ENCODE measurements around the gene FAM124A. TPM values are rescaled to one million over a fixed set of nuclear protein-coding genes. Genes with fewer than 3 reads are reported as not detected.

The FAM124A gene
- total RNA-seq, 1 experiment from 2014 or later, result 7.1 TPM

DNA sequence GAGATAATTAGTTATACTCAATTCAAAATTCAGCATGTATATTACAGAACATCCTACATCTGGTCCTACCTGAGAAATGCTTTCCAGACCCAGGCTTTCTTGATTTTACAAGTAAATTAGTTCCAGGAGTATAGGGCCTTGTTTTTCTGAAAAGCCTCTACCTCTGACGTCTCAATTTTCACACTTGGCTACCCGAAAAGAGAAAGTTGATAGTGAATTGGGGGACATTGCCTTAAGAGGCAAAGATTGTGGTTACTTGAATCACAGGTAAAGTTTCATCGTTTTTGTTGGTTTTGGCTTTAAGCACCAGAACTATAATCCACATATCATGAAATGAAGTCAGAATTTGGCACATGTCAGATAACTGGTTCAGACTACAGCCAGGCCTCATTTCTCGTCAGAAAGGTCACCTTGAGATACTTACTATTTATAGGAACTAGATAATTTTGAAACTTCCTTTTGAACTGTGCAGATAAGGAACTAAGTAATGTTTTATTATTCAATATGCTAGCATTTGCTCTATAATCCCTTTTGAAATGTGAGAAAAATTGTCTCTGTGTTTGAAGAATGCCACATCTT is 30.8 kb downstream of the FAM124A start:
- DNase-seq (ENCODE audit: low read depth, low spot score), result no peak
- in situ Hi-C loops (cut with HindIII; ENCODE audit: low pct_unique_long_range_greater_than_20kb, low sequenced_read_pairs), result no loop called here

DNA sequence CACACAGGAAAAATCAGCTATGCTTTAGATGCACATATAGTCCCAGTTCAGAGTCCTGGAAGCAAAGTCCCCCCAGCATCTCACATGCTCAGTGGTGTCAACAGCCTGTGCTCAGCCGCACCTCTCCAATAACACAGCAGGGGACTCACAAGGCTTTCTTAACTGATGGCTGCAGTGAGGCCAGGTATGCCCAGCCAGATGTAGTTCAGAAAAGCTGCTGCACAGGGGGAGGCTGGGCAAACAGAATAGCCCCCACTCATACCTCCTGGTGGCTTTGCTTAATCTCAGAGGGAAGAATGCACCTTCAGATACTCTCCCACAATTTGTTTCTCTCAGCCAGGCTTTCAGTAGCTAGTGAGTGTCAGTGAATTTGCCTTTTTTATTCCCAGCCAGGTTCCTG is 33.4 kb downstream of the FAM124A start:
- DNase-seq (ENCODE audit: low read depth, low spot score), result no peak
- in situ Hi-C loops (cut with HindIII; ENCODE audit: low pct_unique_long_range_greater_than_20kb, low sequenced_read_pairs), result no loop called here

DNA sequence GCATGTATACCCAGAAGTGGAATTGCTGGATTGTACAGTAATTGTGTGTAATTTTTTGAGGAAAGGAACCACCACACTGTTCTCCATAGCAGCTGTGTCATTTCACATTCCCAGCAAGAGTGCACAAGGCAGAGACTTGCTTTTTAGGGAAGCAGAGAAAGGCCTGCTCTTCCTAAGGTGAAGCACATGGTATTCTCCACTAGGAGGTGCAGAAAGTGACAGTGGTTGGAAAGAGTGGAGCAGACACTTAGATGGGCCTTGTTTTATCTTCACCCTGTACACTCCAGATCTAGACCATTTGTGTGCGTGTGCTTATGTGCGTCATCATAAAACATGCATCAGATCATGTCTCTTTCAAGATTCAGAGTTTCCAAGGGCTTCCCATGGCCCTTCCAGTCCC is 35.0 kb downstream of the FAM124A start:
- peak; percentile 49 for DNase-seq (ENCODE audit: low read depth, low spot score)
- in situ Hi-C loops (cut with HindIII; ENCODE audit: low pct_unique_long_range_greater_than_20kb, low sequenced_read_pairs), result no loop called here

GRCh38 chr13:51258612-51259548 is 36.7 kb downstream of the FAM124A start:
- in situ Hi-C loops (cut with HindIII; ENCODE audit: low pct_unique_long_range_greater_than_20kb, low sequenced_read_pairs), result no loop called here
- DNase-seq (ENCODE audit: low read depth, low spot score), result no peak

GRCh38 chr13:51260154-51260553 is 38.0 kb downstream of the FAM124A start:
- in situ Hi-C loops (cut with HindIII; ENCODE audit: low pct_unique_long_range_greater_than_20kb, low sequenced_read_pairs), result no loop called here
- no peak for DNase-seq (ENCODE audit: low read depth, low spot score)

DNA sequence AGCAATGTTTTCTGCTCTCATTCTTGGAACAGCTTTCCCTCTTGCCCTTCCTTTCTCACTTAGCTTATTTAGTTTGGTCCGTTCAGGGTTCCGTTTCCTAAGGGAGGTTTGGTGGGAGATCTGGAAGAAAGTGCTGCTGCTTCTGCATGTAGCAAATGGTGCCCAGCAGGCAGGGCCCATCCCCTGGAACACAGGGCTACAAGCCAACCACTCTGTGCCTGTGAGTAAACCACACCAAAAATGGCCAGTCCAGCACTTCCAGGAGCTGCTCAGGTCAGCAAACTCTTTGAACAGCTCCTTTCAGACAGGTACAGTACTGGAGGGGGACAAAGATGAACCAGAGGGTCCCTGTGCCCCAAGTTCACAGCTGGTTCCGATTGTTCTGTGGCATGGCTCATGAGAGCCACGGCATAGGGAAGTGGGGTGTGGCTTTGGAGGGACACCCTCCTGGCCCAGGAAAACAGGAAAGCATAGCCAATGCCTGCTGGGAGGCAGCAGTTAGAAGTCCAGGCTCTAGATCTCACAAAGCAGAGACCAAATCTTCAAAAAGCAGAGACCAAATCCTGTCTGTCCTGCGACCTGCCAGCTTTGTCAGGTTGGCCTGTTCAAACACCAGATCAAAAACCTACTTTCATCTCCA is 39.5 kb downstream of the FAM124A start:
- in situ Hi-C loops (cut with HindIII; ENCODE audit: low pct_unique_long_range_greater_than_20kb, low sequenced_read_pairs), result no loop called here
- DNase-seq (ENCODE audit: low read depth, low spot score), result no peak

GRCh38 chr13:51262501-51263211 is 40.5 kb downstream of the FAM124A start:
- DNase-seq (ENCODE audit: low read depth, low spot score), result peak; percentile 55
- in situ Hi-C loops (cut with HindIII; ENCODE audit: low pct_unique_long_range_greater_than_20kb, low sequenced_read_pairs), result no loop called here

DNA sequence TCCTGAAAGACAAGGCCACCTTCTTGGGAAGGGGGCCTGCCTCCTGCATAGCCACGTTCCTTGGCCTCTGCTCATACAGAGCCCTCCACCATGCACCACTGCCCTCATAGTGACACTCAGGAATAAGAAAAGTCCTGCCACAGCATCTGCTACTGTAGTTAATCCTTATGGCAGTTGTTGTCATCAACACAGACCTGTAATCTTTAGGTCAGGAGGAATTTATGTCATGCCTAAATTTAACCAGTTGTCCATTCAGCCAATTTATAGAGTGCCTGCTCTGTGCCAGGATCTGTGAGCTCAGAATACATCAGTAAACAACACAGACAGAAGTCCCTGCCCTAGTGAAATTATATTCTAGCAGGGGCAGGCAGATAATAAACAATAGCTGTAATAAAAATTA is 44.4 kb downstream of the FAM124A start:
- DNase-seq (ENCODE audit: low read depth, low spot score), result no peak
- in situ Hi-C loops (cut with HindIII; ENCODE audit: low pct_unique_long_range_greater_than_20kb, low sequenced_read_pairs), result no loop called here

- in situ Hi-C loops (cut with HindIII; ENCODE audit: low pct_unique_long_range_greater_than_20kb, low sequenced_read_pairs), result no loop called here
- DNase-seq (ENCODE audit: low read depth, low spot score), result no peak
Measured at GRCh38 chr13:51267622-51268021, 45.4 kb downstream of the FAM124A start.

- DNase-seq (ENCODE audit: low read depth, low spot score), result no peak
- in situ Hi-C loops (cut with HindIII; ENCODE audit: low pct_unique_long_range_greater_than_20kb, low sequenced_read_pairs), result no loop called here
Measured at GRCh38 chr13:51269039-51269438, 46.8 kb downstream of the FAM124A start.

GRCh38 chr13:51270623-51271415 is 48.6 kb downstream of the FAM124A start:
- in situ Hi-C loops (cut with HindIII; ENCODE audit: low pct_unique_long_range_greater_than_20kb, low sequenced_read_pairs), result no loop called here
- DNase-seq (ENCODE audit: low read depth, low spot score), result peak; percentile 67

GRCh38 chr13:51271528-51272085 is 49.4 kb downstream of the FAM124A start:
- in situ Hi-C loops (cut with HindIII; ENCODE audit: low pct_unique_long_range_greater_than_20kb, low sequenced_read_pairs), result no loop called here
- DNase-seq (ENCODE audit: low read depth, low spot score), result no peak

- DNase-seq (ENCODE audit: low read depth, low spot score), result peak; percentile 75
- in situ Hi-C loops (cut with HindIII; ENCODE audit: low pct_unique_long_range_greater_than_20kb, low sequenced_read_pairs), result no loop called here
Measured at GRCh38 chr13:51275101-51275500, 52.9 kb downstream of the FAM124A start.

DNA sequence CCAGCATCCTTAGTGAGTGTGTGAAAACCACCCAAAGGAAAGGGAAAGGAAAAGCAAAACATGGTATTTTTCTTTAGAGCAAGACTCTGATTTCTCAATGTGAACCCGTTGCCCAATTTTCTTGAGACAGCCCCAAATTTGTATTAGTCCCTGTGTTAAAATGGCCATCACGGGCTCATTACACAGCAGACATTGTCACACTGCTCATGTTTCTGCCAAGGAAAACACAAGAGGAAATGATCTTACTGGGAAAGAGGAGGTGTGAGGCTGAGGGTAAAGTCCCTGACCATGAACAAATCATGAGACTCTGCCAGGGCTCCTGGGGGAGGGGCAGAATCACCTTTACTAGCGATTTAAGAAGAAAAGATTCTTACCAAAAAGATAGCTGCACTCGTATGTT is 54.4 kb downstream of the FAM124A start:
- DNase-seq (ENCODE audit: low read depth, low spot score), result no peak
- in situ Hi-C loops (cut with HindIII; ENCODE audit: low pct_unique_long_range_greater_than_20kb, low sequenced_read_pairs), result no loop called here

GRCh38 chr13:51277928-51278327 is 55.7 kb downstream of the FAM124A start:
- DNase-seq (ENCODE audit: low read depth, low spot score), result no peak
- in situ Hi-C loops (cut with HindIII; ENCODE audit: low pct_unique_long_range_greater_than_20kb, low sequenced_read_pairs), result no loop called here

GRCh38 chr13:51278426-51279130 is 56.4 kb downstream of the FAM124A start:
- in situ Hi-C loops (cut with HindIII; ENCODE audit: low pct_unique_long_range_greater_than_20kb, low sequenced_read_pairs), result no loop called here
- DNase-seq (ENCODE audit: low read depth, low spot score), result no peak

All from SK-MEL-5 (cell line).